Inflammatory macrophage treated with lipopolysaccharide for 1 hour (primary cell): ENCODE results near the gene ERCC3.
"Not testable (repeated sequence)": the region's sequence is repeated elsewhere in the genome, so short reads cannot be mapped to it uniquely, and the experiment has no call there.

Source experiments
- DNase-seq, 2 donors: peaks; one replicate each; pipeline ENCODE4 v3.0.0-alpha.2; 2020 to 2022

ERCC3 gene

DNA sequence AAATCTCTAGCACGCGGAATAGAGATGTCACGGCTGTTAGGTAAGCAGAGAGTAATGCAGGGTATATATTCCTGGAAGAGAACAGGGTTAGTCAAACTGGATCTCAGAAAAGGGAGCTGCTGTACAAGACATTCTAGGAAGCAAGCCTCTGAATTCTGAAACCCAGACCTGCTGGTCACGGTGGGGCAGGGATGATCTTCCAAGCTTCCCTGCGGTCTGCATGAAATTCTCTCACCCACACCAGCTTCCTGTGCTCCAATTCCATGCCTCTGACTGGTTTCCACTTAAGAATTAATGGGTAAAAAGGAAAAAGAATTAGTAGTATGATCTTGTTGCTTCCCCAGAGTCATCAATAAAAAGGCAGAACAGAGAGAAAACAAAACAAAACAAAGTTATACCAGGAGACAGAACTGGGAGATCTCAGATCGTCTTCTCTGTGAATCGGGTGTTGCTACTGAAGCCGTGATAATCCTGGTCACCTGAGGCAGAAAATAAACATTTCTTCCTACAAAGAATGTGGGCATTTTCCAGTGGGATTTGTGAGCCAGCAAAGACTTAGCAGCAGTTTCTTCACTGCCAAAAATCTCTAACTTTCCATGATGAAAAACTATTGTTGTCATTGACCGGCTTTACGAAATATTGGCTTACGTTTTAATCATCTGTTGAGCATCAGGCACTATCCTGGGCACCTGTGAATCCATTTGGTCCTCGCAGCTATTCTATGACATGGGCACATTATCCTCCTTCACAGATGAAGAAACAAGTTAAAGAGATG is 68.6 kb downstream of the ERCC3 start:
- DNase-seq: no peak

DNA sequence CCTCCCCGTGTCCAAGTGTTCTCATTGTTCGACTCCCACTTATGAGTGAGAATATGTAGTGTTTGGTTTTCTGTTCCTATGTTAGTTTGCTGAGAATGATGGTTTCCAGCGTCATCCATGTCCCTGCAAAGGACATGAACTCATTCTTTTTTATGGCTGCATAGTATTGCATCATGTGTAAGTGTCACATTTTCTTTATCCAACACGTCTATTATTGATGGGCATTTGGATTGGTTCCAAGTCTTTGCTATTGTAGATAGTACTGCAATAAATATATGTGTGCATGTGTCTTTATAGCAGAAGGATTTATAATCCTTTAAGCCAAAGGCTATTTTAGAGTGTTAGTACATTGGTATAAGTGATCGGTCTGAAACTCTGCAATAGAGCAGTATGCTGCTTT is 69.8 kb downstream of the ERCC3 start:
- not testable (repeated sequence) for DNase-seq

DNA sequence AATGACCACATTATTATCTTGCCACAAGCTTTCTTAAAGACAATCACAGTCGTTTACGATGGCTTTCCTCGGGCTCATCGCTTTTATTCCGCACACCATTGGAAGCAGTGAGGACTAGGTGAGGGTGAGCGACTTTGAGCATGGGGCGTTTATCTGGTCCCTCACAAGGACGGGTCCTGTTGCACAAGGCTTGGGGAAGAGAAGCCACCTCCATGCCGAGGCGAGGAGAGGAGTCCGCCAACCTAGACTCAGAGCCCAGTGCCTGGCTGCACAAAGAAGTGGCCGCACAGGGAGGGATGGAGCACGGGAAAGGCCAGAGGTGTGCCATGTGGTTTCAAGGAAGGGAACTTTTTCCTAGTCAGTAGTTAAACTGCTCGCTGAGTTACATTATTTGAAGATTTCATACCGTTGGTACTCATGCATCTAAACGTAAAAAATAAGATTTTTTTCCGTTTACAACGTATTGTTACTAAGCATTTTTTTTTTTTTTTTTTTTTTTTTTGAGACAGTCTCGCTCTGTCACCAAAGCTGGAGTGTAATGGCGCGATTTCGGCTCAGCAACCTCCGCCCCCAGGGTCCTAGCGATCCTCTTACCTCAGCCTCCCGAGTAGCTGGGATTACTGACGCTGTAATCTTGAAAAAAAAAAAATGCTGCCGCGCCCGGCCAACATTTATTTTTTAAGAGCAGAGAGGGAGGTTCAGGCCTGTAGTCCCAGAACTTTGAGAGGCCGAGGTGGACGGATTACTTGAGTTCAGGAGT is 73.0 kb downstream of the ERCC3 start:
- no peak for DNase-seq

DNA sequence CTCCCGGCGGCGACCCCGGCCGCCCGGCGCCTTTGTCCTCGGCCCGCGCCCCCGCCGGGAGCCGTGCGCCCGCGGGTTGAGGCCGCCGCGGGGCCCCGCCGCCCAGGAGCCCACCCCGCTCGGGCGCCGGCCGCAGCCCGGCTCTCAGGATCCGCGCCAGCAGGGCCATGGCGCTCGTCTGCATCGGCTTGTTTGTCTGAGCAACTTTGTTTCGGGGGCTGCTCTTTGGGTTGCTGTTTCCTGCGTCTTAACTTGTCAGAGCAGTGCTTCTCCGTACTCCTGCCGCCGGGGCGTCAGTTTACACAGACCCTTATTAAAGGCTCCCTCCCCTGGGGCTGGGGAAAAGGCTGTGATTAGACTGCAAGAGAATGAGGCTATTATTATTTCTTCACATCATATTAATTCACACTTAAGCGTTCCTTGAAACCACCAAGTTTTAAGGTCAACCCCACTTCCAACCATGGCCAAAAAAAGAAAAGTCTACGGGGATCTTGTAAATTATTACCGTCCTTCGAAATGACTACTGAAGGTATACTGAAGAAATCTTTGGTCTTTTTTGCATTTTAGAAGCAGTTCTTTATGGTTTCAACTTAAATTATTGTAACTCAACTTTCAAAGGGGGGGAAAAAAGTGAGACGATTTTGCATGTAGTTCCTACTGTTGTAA is 73.7 kb downstream of the ERCC3 start, which contains the start of gene CYP27C1:
CYP27C1 (minus strand) TSS at position 198 of the 666 bp plus-strand sequence; CDS start at position 169, 29 bp downstream.
- no peak for DNase-seq

DNA sequence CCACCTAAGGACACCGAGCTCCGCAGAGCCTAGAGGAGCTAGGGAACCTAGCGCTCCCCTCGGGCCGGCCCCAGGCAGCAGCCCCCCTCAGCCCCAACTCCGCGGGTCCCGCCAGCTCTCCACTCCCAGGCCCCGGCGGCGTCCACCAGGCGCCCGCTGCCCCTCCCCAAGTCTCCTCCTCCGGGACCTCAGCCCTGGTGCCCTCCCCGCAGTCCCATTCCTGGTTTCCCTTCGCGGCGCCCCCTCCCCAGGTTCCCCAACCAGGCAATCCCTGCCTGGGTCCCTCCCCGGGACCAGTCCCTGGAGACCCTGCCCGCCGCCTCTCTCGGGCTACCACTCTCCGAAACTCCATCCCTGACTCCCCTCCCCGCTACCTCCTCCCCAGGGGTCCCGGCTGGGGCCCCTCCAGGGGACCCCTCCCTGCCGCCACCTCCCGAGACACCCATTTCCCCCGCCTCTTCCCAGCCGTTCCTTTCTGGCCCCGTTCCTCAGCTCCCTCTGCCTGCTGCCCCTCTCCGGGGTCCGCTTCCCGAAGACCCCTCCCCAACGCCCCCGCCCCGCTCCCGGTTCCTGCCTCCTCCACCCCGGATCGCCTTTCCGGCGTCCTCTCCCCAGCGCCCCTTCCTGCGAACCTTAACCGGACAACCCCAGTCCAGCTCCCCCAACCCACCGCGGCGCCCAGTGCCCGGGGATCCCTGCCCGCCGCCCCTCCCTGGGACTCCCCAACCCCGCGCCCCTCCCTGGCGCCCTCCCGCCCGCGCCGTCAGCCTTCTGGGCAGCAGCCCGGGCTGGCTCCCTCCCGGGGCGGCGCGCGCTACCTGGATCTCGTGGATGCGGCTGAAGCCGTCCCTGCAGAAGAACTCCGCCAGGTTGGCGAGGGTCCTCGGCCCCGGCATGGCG is 74.5 kb downstream of the ERCC3 start:
- DNase-seq: no peak

DNA sequence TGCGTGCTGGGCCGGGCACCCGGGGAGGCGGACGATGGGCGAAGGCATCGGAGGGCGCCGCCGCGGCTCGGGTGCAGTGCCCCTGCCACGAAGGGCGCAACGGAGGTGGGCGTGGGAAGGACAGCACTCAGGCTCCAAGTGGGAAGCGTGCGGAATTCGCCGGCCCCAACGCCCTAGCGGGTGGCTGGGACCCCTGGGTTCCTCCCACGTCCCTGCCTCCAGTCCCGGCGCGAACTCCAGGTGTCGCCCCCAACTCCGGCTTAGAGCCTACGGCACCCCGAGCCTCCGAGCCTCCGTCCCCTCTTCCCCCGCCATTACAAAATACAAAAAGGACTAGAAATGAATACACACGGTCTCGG is 75.2 kb downstream of the ERCC3 start:
- no peak for DNase-seq

DNA sequence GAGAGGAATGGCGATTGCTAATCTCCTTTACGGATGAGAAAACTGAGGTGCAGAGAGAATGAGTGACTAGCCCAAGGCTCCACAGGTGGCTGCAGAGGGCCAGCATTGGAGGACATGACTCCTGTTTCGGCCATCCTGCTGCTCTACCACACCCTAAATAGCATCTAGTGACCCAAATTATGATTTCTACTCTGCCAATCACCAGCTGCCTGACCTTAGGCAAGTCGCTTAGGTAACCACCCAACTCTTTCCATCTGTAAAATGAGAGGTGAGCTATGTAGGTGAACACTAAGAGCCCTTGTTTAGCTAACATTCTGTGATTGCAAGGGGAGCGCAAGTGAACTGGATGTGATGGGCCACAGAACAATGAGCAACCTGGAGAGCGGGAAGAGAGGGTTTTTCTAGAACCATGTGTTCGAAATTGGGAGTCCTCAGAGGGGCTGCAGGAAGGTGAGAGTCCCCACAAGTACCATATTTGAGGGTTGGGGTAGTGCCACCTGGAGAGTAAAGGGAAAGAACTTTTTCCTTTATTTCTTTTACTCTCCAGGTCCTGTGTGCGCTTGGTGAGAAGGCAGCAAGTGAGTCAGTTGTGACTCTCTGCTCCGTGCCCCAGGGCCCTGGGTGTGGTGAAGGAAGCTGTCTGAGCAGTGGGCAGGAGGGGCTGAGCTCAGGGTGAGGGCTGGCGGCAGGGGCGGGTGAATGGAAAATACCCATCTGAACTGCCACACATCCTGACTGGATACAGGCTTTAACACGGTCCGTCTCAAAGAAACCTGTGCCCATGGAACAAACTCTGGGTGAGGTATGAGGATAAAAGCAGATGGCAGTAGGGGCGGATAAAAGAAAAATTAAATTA is 76.2 kb downstream of the ERCC3 start:
- DNase-seq: no peak

DNA sequence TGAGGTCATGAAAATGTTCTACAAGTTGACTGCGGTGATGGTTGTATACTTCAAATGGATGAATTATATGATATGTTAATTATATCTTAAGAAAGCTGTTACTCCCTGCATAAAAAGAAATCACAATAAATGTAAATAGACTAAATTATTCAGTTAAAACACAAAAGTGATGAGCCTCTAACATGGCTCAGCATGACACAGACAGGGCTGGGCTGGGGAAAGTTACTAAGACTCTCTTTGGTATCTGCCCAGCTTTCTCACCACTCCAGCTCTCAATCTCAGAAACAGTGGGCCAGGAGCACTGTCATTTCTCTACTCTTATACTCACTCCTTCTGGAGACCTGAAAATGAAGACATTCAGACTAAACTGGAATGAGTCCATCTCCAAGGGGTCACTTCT is 77.4 kb downstream of the ERCC3 start:
- DNase-seq: no peak

DNA sequence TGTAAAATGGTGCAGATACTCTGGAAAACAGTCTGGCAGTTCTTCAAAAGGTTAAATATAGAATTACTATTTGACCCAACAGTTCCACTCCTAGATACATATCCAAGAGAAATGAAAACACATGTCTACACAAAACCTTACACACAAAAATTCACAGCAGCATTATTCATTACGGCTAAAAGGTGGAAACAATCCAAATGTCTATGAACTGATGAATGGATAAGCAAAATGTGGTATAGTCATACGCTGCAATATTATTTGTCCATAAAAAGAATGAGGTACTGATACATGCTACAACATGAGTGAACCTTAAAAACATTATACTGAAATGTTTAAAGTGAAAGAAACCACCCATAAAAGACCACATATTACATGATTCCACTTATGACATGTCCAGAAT is 77.8 kb downstream of the ERCC3 start:
- no peak for DNase-seq

DNA sequence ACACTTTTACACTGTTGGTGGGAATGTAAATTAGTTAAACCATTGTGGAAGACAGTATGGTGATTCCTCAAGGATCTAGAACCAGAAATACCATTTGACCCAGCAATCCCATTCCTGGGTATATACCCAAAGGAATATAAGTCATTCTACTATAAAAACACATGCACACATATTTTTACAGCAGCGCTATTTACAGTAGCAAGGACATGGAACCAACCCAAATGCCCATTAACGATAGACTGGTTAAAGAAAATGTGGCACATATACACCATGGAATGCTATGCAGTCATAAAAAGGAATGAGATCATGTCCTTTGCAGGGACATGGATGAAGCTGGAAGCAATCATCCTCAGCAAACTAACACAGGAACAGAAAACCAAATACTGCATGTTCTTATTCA is 79.7 kb downstream of the ERCC3 start:
- not testable (repeated sequence) for DNase-seq

DNA sequence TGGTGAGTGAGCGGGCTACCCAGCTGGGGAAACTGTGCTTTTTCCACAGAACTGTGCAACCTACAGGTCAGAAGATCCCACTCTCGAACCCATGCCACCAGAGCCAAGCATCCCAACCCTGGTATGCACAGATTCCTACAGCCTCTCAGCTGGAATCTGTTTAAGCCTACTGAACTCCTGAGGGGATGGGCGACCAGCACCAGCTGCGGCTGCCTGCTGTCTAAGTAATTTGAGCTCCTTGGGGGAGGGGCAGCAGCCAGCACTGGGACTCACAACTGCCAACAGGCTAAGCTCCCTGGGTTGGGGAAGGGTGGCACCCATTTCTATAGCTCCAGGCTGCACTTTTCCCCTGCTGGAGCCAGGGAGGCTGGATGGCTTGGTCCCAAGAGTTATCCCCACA is 85.6 kb downstream of the ERCC3 start:
- no peak for DNase-seq
